Thyroid gland (tissue), 4 donors: ENCODE measurements around the gene MYLK4.

Experiments
- POLR2A ChIP-seq, 2 donors: fragments of 450-650 bp; IDR thresholded peaks; one replicate each; pipeline ENCODE4 v1.6.1; 2017; ENCODE audit warnings: antibody characterized with exemption in 2 of 2, mild to moderate bottlenecking in 2 of 2, moderate library complexity in 1 of 2
- TF ChIP-seq, protein P1 (sequence below), 6 experiments: fragments of 200-600 bp in 3 of 6; fragments of 450-650 bp in 3 of 6; sonication (generic) in 3 of 6; IDR thresholded peaks; one replicate each; pipeline ENCODE4 v1.5.1; 2016 to 2019; ENCODE audit warnings: antibody characterized with exemption in 6 of 6, mild to moderate bottlenecking in 2 of 6, inconsistent platforms in 1 of 6, moderate library complexity in 1 of 6

DNA sequence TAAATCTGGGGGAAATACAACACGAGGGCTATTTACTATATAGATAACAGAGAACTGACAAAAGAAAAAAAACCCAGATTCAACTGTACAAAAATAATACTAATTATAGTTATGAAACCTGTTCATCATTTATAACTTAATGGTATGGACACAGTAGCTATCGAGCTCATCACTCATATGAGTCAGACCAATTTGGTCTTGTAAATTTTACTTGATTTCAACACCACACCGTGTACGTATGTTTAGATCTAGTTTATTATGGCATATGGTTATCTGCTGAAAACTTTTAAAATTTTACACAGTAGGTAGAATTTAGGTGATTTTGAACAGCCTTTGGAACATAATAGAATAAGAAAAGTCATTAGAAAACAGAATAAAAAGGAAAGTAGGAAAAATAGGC lies 5.5 kb downstream of the MYLK4 start:
- TF ChIP-seq, protein P1, sequence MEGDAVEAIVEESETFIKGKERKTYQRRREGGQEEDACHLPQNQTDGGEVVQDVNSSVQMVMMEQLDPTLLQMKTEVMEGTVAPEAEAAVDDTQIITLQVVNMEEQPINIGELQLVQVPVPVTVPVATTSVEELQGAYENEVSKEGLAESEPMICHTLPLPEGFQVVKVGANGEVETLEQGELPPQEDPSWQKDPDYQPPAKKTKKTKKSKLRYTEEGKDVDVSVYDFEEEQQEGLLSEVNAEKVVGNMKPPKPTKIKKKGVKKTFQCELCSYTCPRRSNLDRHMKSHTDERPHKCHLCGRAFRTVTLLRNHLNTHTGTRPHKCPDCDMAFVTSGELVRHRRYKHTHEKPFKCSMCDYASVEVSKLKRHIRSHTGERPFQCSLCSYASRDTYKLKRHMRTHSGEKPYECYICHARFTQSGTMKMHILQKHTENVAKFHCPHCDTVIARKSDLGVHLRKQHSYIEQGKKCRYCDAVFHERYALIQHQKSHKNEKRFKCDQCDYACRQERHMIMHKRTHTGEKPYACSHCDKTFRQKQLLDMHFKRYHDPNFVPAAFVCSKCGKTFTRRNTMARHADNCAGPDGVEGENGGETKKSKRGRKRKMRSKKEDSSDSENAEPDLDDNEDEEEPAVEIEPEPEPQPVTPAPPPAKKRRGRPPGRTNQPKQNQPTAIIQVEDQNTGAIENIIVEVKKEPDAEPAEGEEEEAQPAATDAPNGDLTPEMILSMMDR (IDR thresholded peaks at IDR 0.05): no peak
- TF ChIP-seq POLR2A (IDR thresholded peaks at IDR 0.05): no peak
